ENCODE data around the gene FAM78B. TPM values are rescaled to one million over a fixed set of nuclear protein-coding genes. Genes with fewer than 3 reads are reported as not detected.

The FAM78B gene
- polyA plus RNA-seq, 1 experiment: 0.25 TPM

- ChIA-PET POLR2A (no interaction called here), CTCF (no interaction called here)
- TF ChIP-seq CTCF (IDR thresholded peaks at IDR 0.05; ENCODE audit: insufficient read depth, low read depth, low read length): no peak
- H3K27me3 ChIP-seq (ENCODE audit: control insufficient read depth, insufficient read depth, low read length): no peaks in the 10 kb centered on the region
- no peak for DNase-seq (ENCODE audit: low read depth)
- no peaks in the 10 kb centered on the region for H3K36me3 ChIP-seq (ENCODE audit: control insufficient read depth, insufficient read depth, low read length)
- no peak overlapping the region for H3K4me3 ChIP-seq (ENCODE audit: low read depth, low read length)
Measured at GRCh38 chr1:166113031-166113430, 53.8 kb downstream of the FAM78B start.

- Histone ChIP-seq H3K4me3 (ENCODE audit: low read depth, low read length) (no peak overlapping the region), H3K36me3 (ENCODE audit: control insufficient read depth, insufficient read depth, low read length) (no peaks in the 10 kb centered on the region), H3K27me3 (ENCODE audit: control insufficient read depth, insufficient read depth, low read length) (no peaks in the 10 kb centered on the region)
- POLR2A ChIA-PET: no interaction called here
- TF ChIP-seq CTCF (IDR thresholded peaks at IDR 0.05; ENCODE audit: insufficient read depth, low read depth, low read length): no peak
- DNase-seq (ENCODE audit: low read depth): no peak
- CTCF ChIA-PET: no interaction called here
Measured at GRCh38 chr1:166112425-166112824, 54.4 kb downstream of the FAM78B start.

GRCh38 chr1:166111430-166111829 lies 55.4 kb downstream of the FAM78B start:
- POLR2A ChIA-PET: no interaction called here
- H3K36me3 ChIP-seq (ENCODE audit: control insufficient read depth, insufficient read depth, low read length): no peaks in the 10 kb centered on the region
- no peak overlapping the region for H3K4me3 ChIP-seq (ENCODE audit: low read depth, low read length)
- no peak for DNase-seq (ENCODE audit: low read depth)
- H3K27me3 ChIP-seq (ENCODE audit: control insufficient read depth, insufficient read depth, low read length): no peaks in the 10 kb centered on the region
- TF ChIP-seq CTCF (IDR thresholded peaks at IDR 0.05; ENCODE audit: insufficient read depth, low read depth, low read length): no peak
- CTCF ChIA-PET: no interaction called here

- TF ChIP-seq CTCF (IDR thresholded peaks at IDR 0.05; ENCODE audit: insufficient read depth, low read depth, low read length): no peak
- ChIA-PET POLR2A (no interaction called here), CTCF (no interaction called here)
- Histone ChIP-seq H3K27me3 (ENCODE audit: control insufficient read depth, insufficient read depth, low read length) (no peaks in the 10 kb centered on the region), H3K36me3 (ENCODE audit: control insufficient read depth, insufficient read depth, low read length) (no peaks in the 10 kb centered on the region), H3K4me3 (ENCODE audit: low read depth, low read length) (no peak overlapping the region)
- DNase-seq (ENCODE audit: low read depth): no peak
Measured at GRCh38 chr1:166090244-166090643, 76.6 kb downstream of the FAM78B start.

GRCh38 chr1:166089804-166090203 lies 77.0 kb downstream of the FAM78B start:
- POLR2A ChIA-PET: no interaction called here
- no peak overlapping the region for H3K4me3 ChIP-seq (ENCODE audit: low read depth, low read length)
- CTCF ChIA-PET: no interaction called here
- no peaks in the 10 kb centered on the region for H3K27me3 ChIP-seq (ENCODE audit: control insufficient read depth, insufficient read depth, low read length)
- DNase-seq (ENCODE audit: low read depth): no peak
- TF ChIP-seq CTCF (IDR thresholded peaks at IDR 0.05; ENCODE audit: insufficient read depth, low read depth, low read length): no peak
- H3K36me3 ChIP-seq (ENCODE audit: control insufficient read depth, insufficient read depth, low read length): no peaks in the 10 kb centered on the region

Measured in BJ (cell line).